Endometrial microvascular endothelial cells (primary cell): ENCODE data around the gene SLC4A3. TPM values are rescaled to one million over a fixed set of nuclear protein-coding genes. Genes with fewer than 3 reads are reported as not detected.

Experiments
- in situ Hi-C: cut with HindIII; loops from 2 replicates; pipeline ENCODE4 v1.10.0; 2017; ENCODE audit warnings: low sequenced_read_pairs, low pct_unique_long_range_greater_than_20kb; ENCODE audit errors: inconsistent ontology term
- total RNA-seq: library from RNA; depleted of rRNA; stranded (reverse); fragments of >200 nt; gene quantifications from one replicate; pipeline ENCODE4 v1.2.3, GENCODE V29; 2015; ENCODE audit errors: inconsistent ontology term

The SLC4A3 gene
- total RNA-seq, 1 donor from 2014 or later = not detected

GRCh38 chr2:219630770-219631405 is 3.5 kb downstream of the SLC4A3 start:
- in situ Hi-C loops = no loop called here

- in situ Hi-C loops = no loop called here
Observed at GRCh38 chr2:219631406-219631891, 4.0 kb downstream of the SLC4A3 start.

- in situ Hi-C loops = no loop called here
Observed at GRCh38 chr2:219631904-219632759, 4.7 kb downstream of the SLC4A3 start.

- in situ Hi-C loops = no loop called here
Observed at GRCh38 chr2:219632760-219633105, 5.3 kb downstream of the SLC4A3 start.

- in situ Hi-C loops = no loop called here
Observed at GRCh38 chr2:219633276-219634065, 6.0 kb downstream of the SLC4A3 start.

GRCh38 chr2:219634171-219634940 is 6.9 kb downstream of the SLC4A3 start:
- in situ Hi-C loops = no loop called here

GRCh38 chr2:219634951-219635751 is 7.7 kb downstream of the SLC4A3 start:
- in situ Hi-C loops = no loop called here

- in situ Hi-C loops = no loop called here
Observed at GRCh38 chr2:219636144-219636915, 8.9 kb downstream of the SLC4A3 start.

- in situ Hi-C loops = no loop called here
Observed at GRCh38 chr2:219636941-219637841, 9.8 kb downstream of the SLC4A3 start.

GRCh38 chr2:219637842-219638185 is 10.4 kb downstream of the SLC4A3 start:
- in situ Hi-C loops = no loop called here

- in situ Hi-C loops = no loop called here
Observed at GRCh38 chr2:219638217-219638947, 11.0 kb downstream of the SLC4A3 start.

- in situ Hi-C loops = no loop called here
Observed at GRCh38 chr2:219638948-219639755, 11.7 kb downstream of the SLC4A3 start.

- in situ Hi-C loops = no loop called here
Observed at GRCh38 chr2:219641390-219642068, 14.1 kb downstream of the SLC4A3 start.

- in situ Hi-C loops = no loop called here
Observed at GRCh38 chr2:219642069-219642454, 14.6 kb downstream of the SLC4A3 start.
